HEK293T (cell line): Measurements from ENCODE around the gene DAPP1.

Source experiments
- CTCF ChIA-PET: fragments of 350-600 bp; formaldehyde crosslinking; extraction: SDS; loops from one replicate; lab custom pipeline; 2021; ENCODE audit warnings: antibody characterized with exemption, inconsistent platforms; lab: Yijun Ruan, JAX
- POLR2A ChIA-PET: fragments of 350-600 bp; formaldehyde crosslinking; extraction: SDS; loops from one replicate; lab custom pipeline; 2020; ENCODE audit warnings: antibody characterized with exemption, inconsistent platforms; lab: Yijun Ruan, JAX
- DNase-seq: peaks from one replicate; pipeline ENCODE4 v3.0.0; 2012; ENCODE audit warnings: mixed read lengths; ENCODE audit errors: extremely low spot score
- ARNT ChIP-seq: fragments of 450-650 bp; IDR thresholded peaks from 2 replicates; pipeline ENCODE4 v1.6.1; 2017; ENCODE audit warnings: mild to moderate bottlenecking
- BHLHE40 ChIP-seq: fragments of 450-650 bp; IDR thresholded peaks from 2 replicates; pipeline ENCODE4 v1.6.1; 2016; ENCODE audit warnings: mild to moderate bottlenecking, moderate library complexity, borderline replicate concordance
- CTBP1 ChIP-seq: fragments of 450-650 bp; IDR thresholded peaks from 2 replicates; pipeline ENCODE4 v1.6.1; 2016; ENCODE audit warnings: borderline replicate concordance
- ELF4 ChIP-seq: fragments of 450-650 bp; IDR thresholded peaks from 2 replicates; pipeline ENCODE4 v1.6.1; 2017; ENCODE audit warnings: antibody characterized with exemption
- FOXA1 ChIP-seq: fragments of 450-650 bp; IDR thresholded peaks from 2 replicates; pipeline ENCODE4 v1.6.1; 2016; ENCODE audit warnings: mild to moderate bottlenecking
- FOXK2 ChIP-seq: fragments of 450-650 bp; IDR thresholded peaks from 2 replicates; pipeline ENCODE4 v1.6.1; 2016; ENCODE audit warnings: mild to moderate bottlenecking
- FOXM1 ChIP-seq: fragments of 450-650 bp; IDR thresholded peaks from 2 replicates; pipeline ENCODE4 v1.6.1; 2017; ENCODE audit warnings: mild to moderate bottlenecking, borderline replicate concordance
- HDGF ChIP-seq: fragments of 450-650 bp; IDR thresholded peaks from 2 replicates; pipeline ENCODE4 v1.6.1; 2017; ENCODE audit warnings: antibody characterized with exemption, borderline replicate concordance
- L3MBTL2 ChIP-seq: fragments of 450-650 bp; conservative IDR thresholded peaks from 2 replicates; pipeline ENCODE4 v1.6.1; 2016; ENCODE audit warnings: mild to moderate bottlenecking
- LEF1 ChIP-seq: fragments of 450-650 bp; IDR thresholded peaks from 2 replicates; pipeline ENCODE4 v1.6.1; 2017; ENCODE audit warnings: mild to moderate bottlenecking, borderline replicate concordance
- NFRKB ChIP-seq: fragments of 450-650 bp; IDR thresholded peaks from 2 replicates; pipeline ENCODE4 v1.6.1; 2016; ENCODE audit warnings: mild to moderate bottlenecking, moderate library complexity
- PKNOX1 ChIP-seq: fragments of 450-650 bp; IDR thresholded peaks from 2 replicates; pipeline ENCODE4 v1.6.1; 2016
- SP1 ChIP-seq: fragments of 450-650 bp; IDR thresholded peaks from 2 replicates; pipeline ENCODE4 v1.6.1; 2017
- SUZ12 ChIP-seq: fragments of 450-650 bp; IDR thresholded peaks from 2 replicates; pipeline ENCODE4 v1.6.1; 2016; ENCODE audit warnings: mild to moderate bottlenecking
- TARDBP ChIP-seq: fragments of 450-650 bp; IDR thresholded peaks from 2 replicates; pipeline ENCODE4 v1.6.1; 2016
- ZNF384 ChIP-seq: fragments of 450-650 bp; IDR thresholded peaks from 2 replicates; pipeline ENCODE4 v1.6.1; 2016

DAPP1 gene

GRCh38 chr4:99818661-99819060 is 2.0 kb downstream of the DAPP1 start:
- DNase-seq: no peak
- TF ChIP-seq SUZ12 (no peak), PKNOX1 (no peak), ZNF384 (no peak), HDGF (no peak), FOXM1 (no peak), CTBP1 (no peak), SP1 (no peak), BHLHE40 (no peak), FOXK2 (no peak), L3MBTL2 (no peak), TARDBP (no peak), FOXA1 (no peak), ARNT (no peak), NFRKB (no peak)
- CTCF ChIA-PET: no interaction called here
- POLR2A ChIA-PET: no interaction called here

GRCh38 chr4:99821918-99822503 is 5.4 kb downstream of the DAPP1 start:
- DNase-seq: no peak
- TF ChIP-seq FOXK2 (no peak), FOXA1 (no peak), L3MBTL2 (no peak), SUZ12 (no peak)
- ChIA-PET POLR2A (no interaction called here), CTCF (interaction anchor here (0.7 to 1.1 kb wide), 2 partner anchors 14 to 104 kb away, joined by 3 read pairs; no protein-coding TSS in a partner anchor)

GRCh38 chr4:99822734-99823133 is 6.1 kb downstream of the DAPP1 start:
- TF ChIP-seq TARDBP: no peak
- no peak for TF ChIP-seq SP1
- no peak for TF ChIP-seq FOXK2
- no peak for TF ChIP-seq CTBP1
- TF ChIP-seq ZNF384: no peak
- no peak for TF ChIP-seq HDGF
- TF ChIP-seq FOXM1: no peak
- no peak for TF ChIP-seq ELF4
- TF ChIP-seq NFRKB: no peak
- no peak for TF ChIP-seq L3MBTL2
- no peak for TF ChIP-seq SUZ12
- no peak for TF ChIP-seq ARNT
- no peak for TF ChIP-seq BHLHE40
- no peak for TF ChIP-seq FOXA1
- POLR2A ChIA-PET: no interaction called here
- DNase-seq: no peak
- CTCF ChIA-PET: interaction anchor here (0.7 kb wide), 1 partner anchor 104 kb away, joined by 3 read pairs; no protein-coding TSS in a partner anchor

GRCh38 chr4:99824070-99824599 is 7.5 kb downstream of the DAPP1 start:
- TF ChIP-seq SUZ12 (no peak), LEF1 (no peak), SP1 (no peak), FOXM1 (no peak), CTBP1 (no peak), ELF4 (no peak), L3MBTL2 (no peak)
- no peak for DNase-seq
- POLR2A ChIA-PET: no interaction called here
- CTCF ChIA-PET: no interaction called here

GRCh38 chr4:99825272-99825671 is 8.6 kb downstream of the DAPP1 start:
- CTCF ChIA-PET: no interaction called here
- POLR2A ChIA-PET: no interaction called here
- DNase-seq: no peak
- TF ChIP-seq ZNF384 (no peak), TARDBP (no peak), PKNOX1 (no peak), CTBP1 (no peak), SUZ12 (no peak), FOXK2 (no peak), ELF4 (no peak), LEF1 (no peak), SP1 (no peak), NFRKB (no peak), L3MBTL2 (no peak), FOXA1 (no peak), HDGF (no peak), BHLHE40 (no peak), ARNT (no peak), FOXM1 (no peak)

GRCh38 chr4:99826016-99826415 is 9.4 kb downstream of the DAPP1 start:
- TF ChIP-seq L3MBTL2 (no peak), LEF1 (no peak), BHLHE40 (no peak), FOXK2 (no peak), SP1 (no peak), FOXA1 (no peak), PKNOX1 (no peak), ARNT (no peak)
- ChIA-PET POLR2A (no interaction called here), CTCF (no interaction called here)
- DNase-seq: no peak
